KMS-11 (cell line): ENCODE results near the gene DPYSL5.
A peak's percentile ranks its signal among the peaks of the same experiment; 100 is the strongest.

Source experiments
- H2AFZ ChIP-seq: fragments of 200-600 bp; sonication (generic); 2 replicates; pipeline ENCODE4 v1.6.1; 2016; ENCODE audit warnings: antibody characterized with exemption, mixed run types, low read depth
- H3K27ac ChIP-seq: fragments of 200-600 bp; sonication (generic); 2 replicates; pipeline ENCODE4 v1.6.1; 2016; ENCODE audit warnings: mild to moderate bottlenecking, mixed run types
- H3K27me3 ChIP-seq: fragments of 200-600 bp; sonication (generic); 2 replicates; pipeline ENCODE4 v1.6.1; 2017; ENCODE audit warnings: mild to moderate bottlenecking, low read depth, mixed run types, moderate library complexity; ENCODE audit not compliant: insufficient read depth
- H3K36me3 ChIP-seq: fragments of 200-600 bp; sonication (generic); 2 replicates; pipeline ENCODE4 v1.6.1; 2017; ENCODE audit warnings: mild to moderate bottlenecking, mixed run types; ENCODE audit not compliant: insufficient read depth
- H3K4me1 ChIP-seq: fragments of 200-600 bp; sonication (generic); 2 replicates; pipeline ENCODE4 v1.6.1; 2016; ENCODE audit warnings: mild to moderate bottlenecking, low read depth, mixed run types; ENCODE audit not compliant: poor library complexity, severe bottlenecking
- H3K4me2 ChIP-seq: fragments of 200-600 bp; sonication (generic); 2 replicates; pipeline ENCODE4 v1.7.0; 2016; ENCODE audit warnings: mild to moderate bottlenecking, mixed run types
- H3K4me3 ChIP-seq: fragments of 200-600 bp; sonication (generic); IDR thresholded peaks from 2 replicates; pipeline ENCODE4 v1.6.1; 2017; ENCODE audit warnings: low read depth, low read length, mixed read lengths; ENCODE audit not compliant: insufficient read depth
- H3K79me2 ChIP-seq: fragments of 200-600 bp; sonication (generic); 2 replicates; pipeline ENCODE4 v1.6.1; 2016; ENCODE audit warnings: low read depth, mixed run types; ENCODE audit not compliant: insufficient read depth
- H3K9ac ChIP-seq: fragments of 200-600 bp; sonication (generic); 2 replicates; pipeline ENCODE4 v1.6.1; 2016; ENCODE audit warnings: mild to moderate bottlenecking, mixed run types
- H4K20me1 ChIP-seq: fragments of 200-600 bp; sonication (generic); 2 replicates; pipeline ENCODE4 v1.6.1; 2016; ENCODE audit warnings: mild to moderate bottlenecking, mixed run types; ENCODE audit not compliant: insufficient read depth
- CTCF ChIP-seq: fragments of 200-600 bp; sonication (generic); conservative IDR thresholded peaks from 2 replicates; pipeline ENCODE4 v1.6.1; 2017; ENCODE audit warnings: low read depth, mild to moderate bottlenecking, antibody characterized with exemption, low read length, moderate library complexity, mixed read lengths

Gene DPYSL5

GRCh38 chr2:26840937-26841610, 6.9 kb upstream of the DPYSL5 start:
- Histone ChIP-seq H3K4me3 (no peak overlapping the region), H3K4me2 (no peak overlapping the region), H3K36me3 (no peaks in the 10 kb centered on the region), H3K79me2 (no peaks in the 10 kb centered on the region), H3K27ac (no peak overlapping the region), H4K20me1 (no peaks in the 10 kb centered on the region), H3K27me3 (peaks cover 4% of the 10 kb centered on the region; the same call in 1 of the 2 replicates), H2AFZ (no peak overlapping the region), H3K9ac (no peak overlapping the region), H3K4me1 (peaks cover under 1% of the 10 kb centered on the region)
- no peak for TF ChIP-seq CTCF

- Histone ChIP-seq H3K27ac (no peak overlapping the region), H3K4me1 (peaks cover 15% of the 10 kb centered on the region), H3K79me2 (no peaks in the 10 kb centered on the region), H3K9ac (no peak overlapping the region), H3K4me2 (no peak overlapping the region), H4K20me1 (no peaks in the 10 kb centered on the region), H3K27me3 (peaks cover 17% of the 10 kb centered on the region), H3K36me3 (no peaks in the 10 kb centered on the region), H2AFZ (no peak overlapping the region), H3K4me3 (no peak overlapping the region)
- no peak for TF ChIP-seq CTCF
Measured at GRCh38 chr2:26843041-26843440, 4.9 kb upstream of the DPYSL5 start.

GRCh38 chr2:26845021-26845420, 2.9 kb upstream of the DPYSL5 start:
- no peaks in the 10 kb centered on the region for H4K20me1 ChIP-seq
- peaks cover 17% of the 10 kb centered on the region for H3K27me3 ChIP-seq
- no peak overlapping the region for H3K4me3 ChIP-seq

GRCh38 chr2:26846334-26847306, 1.3 kb upstream of the DPYSL5 start:
- TF ChIP-seq CTCF = peak; percentile 81
- H3K4me2 ChIP-seq = peak overlapping the region; percentile 80
- H3K79me2 ChIP-seq = no peaks in the 10 kb centered on the region
- H2AFZ ChIP-seq = peak overlapping the region; percentile 64; the same call in 1 of the 2 replicates
- H3K9ac ChIP-seq = no peak overlapping the region
- H3K27me3 ChIP-seq = peaks cover 12% of the 10 kb centered on the region
- no peaks in the 10 kb centered on the region for H3K36me3 ChIP-seq
- H3K27ac ChIP-seq = no peak overlapping the region
- peaks cover 15% of the 10 kb centered on the region for H3K4me1 ChIP-seq
- no peaks in the 10 kb centered on the region for H4K20me1 ChIP-seq
- H3K4me3 ChIP-seq = no peak overlapping the region

More at GRCh38 chr2:26845021-26845420, 2.9 kb upstream of the DPYSL5 start:
- Histone ChIP-seq H3K27ac (no peak overlapping the region), H3K9ac (no peak overlapping the region), H2AFZ (no peak overlapping the region), H3K79me2 (no peaks in the 10 kb centered on the region), H3K4me2 (no peak overlapping the region), H3K36me3 (no peaks in the 10 kb centered on the region), H3K4me1 (peaks cover 15% of the 10 kb centered on the region)
- TF ChIP-seq CTCF = no peak
